Measurements from ENCODE around the gene COX4I1. TPM values are rescaled to one million over a fixed set of nuclear protein-coding genes. Genes with fewer than 3 reads are reported as not detected.

Gene COX4I1
- total and polyA plus RNA-seq, 2 of the 8 experiments (the other 6 are each of a cell fraction or from before 2014, with no cell fraction given): 507 to 707 TPM

DNA sequence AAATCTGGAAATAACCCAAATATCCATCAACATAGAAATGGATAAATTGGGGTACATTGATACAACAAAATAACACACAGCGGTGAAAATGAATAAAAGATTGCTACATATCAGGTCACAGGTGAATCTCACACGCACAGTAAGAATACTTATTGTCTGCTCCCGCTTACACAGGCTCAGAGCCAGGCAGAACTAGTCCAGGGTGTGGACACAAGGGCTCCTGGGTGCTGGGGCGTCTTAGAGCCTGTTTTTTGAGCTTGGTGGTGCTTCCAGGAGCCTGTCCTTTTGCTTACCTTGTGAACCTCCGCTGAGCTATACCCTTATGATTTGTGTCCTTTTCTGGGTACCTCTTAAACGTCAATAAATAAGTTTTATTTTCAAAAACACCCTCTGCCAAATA, 28.8 kb upstream of the COX4I1 start (continued):
- TF ChIP-seq, protein P1, sequence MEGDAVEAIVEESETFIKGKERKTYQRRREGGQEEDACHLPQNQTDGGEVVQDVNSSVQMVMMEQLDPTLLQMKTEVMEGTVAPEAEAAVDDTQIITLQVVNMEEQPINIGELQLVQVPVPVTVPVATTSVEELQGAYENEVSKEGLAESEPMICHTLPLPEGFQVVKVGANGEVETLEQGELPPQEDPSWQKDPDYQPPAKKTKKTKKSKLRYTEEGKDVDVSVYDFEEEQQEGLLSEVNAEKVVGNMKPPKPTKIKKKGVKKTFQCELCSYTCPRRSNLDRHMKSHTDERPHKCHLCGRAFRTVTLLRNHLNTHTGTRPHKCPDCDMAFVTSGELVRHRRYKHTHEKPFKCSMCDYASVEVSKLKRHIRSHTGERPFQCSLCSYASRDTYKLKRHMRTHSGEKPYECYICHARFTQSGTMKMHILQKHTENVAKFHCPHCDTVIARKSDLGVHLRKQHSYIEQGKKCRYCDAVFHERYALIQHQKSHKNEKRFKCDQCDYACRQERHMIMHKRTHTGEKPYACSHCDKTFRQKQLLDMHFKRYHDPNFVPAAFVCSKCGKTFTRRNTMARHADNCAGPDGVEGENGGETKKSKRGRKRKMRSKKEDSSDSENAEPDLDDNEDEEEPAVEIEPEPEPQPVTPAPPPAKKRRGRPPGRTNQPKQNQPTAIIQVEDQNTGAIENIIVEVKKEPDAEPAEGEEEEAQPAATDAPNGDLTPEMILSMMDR (IDR thresholded peaks at IDR 0.05; ENCODE audit: control extremely low read depth in 1 of 3, insufficient read depth in 1 of 3, low read depth in 1 of 3, low read length in 3 of 3): no peak
